AG04450 (cell line): ENCODE data around the gene GGN. TPM values are rescaled to one million over a fixed set of nuclear protein-coding genes. Genes with fewer than 3 reads are reported as not detected.
A peak's percentile ranks its signal among the peaks of the same experiment; 100 is the strongest.
"Not testable (repeated sequence)": the region's sequence is repeated elsewhere in the genome, so short reads cannot be mapped to it uniquely, and the experiment has no call there.

Experiments
- CTCF ChIA-PET: fragments of 300-600, 350-600 bp; formaldehyde crosslinking; extraction: SDS; loops from one replicate; lab custom pipeline; 2022; ENCODE audit warnings: antibody characterized with exemption, inconsistent platforms; lab: Charles Lee
- POLR2A ChIA-PET: fragments of 350-600 bp; formaldehyde crosslinking; extraction: SDS; loops from one replicate; lab custom pipeline; 2021; ENCODE audit warnings: antibody characterized with exemption, inconsistent platforms; lab: Yijun Ruan, JAX
- DNase-seq: peaks from one replicate; pipeline ENCODE4 v3.0.0-alpha.2; 2011; ENCODE audit warnings: low read depth, low spot score
- H3K27ac ChIP-seq: one replicate; pipeline ENCODE4 v1.5.1; 2012; ENCODE audit warnings: low read depth, low read length, control low read depth
- H3K27me3 ChIP-seq: one replicate; pipeline ENCODE4 v1.6.0; 2012; ENCODE audit warnings: low read length; ENCODE audit not compliant: control insufficient read depth, insufficient read depth
- H3K4me3 ChIP-seq: 2 replicates; pipeline ENCODE4 v1.5.1; 2011; ENCODE audit warnings: mild to moderate bottlenecking, low read depth, low read length, control low read depth
- H3K9me3 ChIP-seq: 2 replicates; pipeline ENCODE4 v1.5.1; 2012; ENCODE audit warnings: low read length; ENCODE audit not compliant: control insufficient read depth, insufficient read depth
- CTCF ChIP-seq: IDR thresholded peaks from 2 replicates; pipeline ENCODE4 v1.5.1; 2011; ENCODE audit warnings: low read depth, low read length, control low read depth, inconsistent platforms
- polyA plus RNA-seq: library from polyadenylated mRNA; depleted of rRNA; stranded (reverse); fragments of >200 nt; gene quantifications from 2 replicates; pipeline ENCODE4 v1.2.3, GENCODE V29; 2011

Gene GGN
- polyA plus RNA-seq, 1 experiment: 0.15 TPM

DNA sequence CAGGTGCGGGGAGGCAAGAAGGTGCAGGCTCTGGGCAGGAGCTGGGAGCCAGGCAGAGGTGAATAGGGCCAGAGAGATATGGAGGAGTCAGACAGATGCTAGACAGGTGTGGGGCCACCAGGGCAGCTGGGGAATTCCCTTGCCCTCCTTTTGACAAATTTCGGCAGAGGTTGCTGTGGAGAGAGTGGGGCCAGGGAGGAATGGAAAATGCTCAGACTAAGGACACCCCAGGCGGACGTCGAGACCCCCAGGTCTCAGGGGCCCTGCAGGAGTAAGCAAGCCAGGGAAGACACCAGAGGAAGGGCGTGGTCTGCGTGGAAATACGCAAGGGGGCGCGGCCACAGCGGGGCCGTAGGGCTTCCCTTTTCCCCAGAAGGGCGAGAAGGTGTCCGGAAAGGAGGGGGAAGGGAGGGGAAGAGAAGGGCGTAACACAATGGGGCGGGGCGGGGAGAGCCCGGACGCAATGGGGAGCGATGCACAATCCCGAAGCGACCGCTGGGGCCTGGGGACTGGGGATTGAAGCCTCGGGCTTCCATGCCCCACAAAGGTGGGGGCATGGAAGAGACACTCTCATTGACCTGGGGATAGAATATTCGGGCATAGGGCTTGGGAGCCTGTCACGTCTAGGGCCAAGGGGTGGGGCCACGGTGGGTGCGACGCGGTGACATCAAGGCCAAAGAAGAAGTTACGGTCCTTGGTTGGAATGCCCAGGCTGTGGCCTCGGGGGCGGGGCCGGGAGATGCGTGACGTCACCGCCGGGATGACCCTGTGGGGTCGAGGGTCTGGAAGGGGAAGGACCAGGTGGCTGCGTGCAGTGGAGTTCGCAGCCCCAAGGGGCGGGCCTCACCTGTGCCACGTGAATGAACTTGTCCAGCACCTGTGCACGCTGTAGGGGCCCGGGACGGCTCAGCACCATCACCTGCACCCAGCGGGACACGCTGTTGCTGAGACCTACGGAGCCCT, 30.0 kb upstream of the GGN start:
- ChIA-PET POLR2A (no interaction called here), CTCF (no interaction called here)
- no peak for TF ChIP-seq CTCF
- peaks cover 29% of the 10 kb centered on the region for H3K27me3 ChIP-seq
- no peak for DNase-seq
- H3K27ac ChIP-seq: peak overlapping the region; percentile 11
- no peaks in the 10 kb centered on the region for H3K9me3 ChIP-seq
- no peak overlapping the region for H3K4me3 ChIP-seq

DNA sequence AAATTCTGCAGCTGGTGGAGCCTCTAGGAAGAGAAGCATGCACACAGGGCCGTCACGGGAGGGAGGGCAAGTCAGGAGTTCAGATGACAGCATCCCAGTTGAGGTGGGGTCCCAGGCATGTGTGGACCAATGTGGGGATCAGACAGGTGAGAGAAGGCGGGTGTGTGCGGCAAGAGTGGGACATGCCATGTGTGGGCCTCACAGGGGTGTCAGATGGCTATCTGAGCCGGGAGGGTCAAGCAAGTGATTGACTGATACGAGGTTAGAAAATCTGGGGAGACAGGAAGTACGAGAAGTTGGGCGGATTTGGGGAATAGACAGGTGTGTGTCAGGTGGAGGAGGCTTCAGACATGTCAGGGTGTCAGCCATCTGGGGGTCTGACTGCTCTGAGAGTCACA, 29.3 kb upstream of the GGN start:
- no peak for DNase-seq
- ChIA-PET CTCF (interaction anchor here (0.9 kb wide), 1 partner anchor 14 kb away, joined by 5 read pairs; the partner anchor contains the start of gene FAM98C), POLR2A (no interaction called here)
- peaks cover 25% of the 10 kb centered on the region for H3K27me3 ChIP-seq
- H3K4me3 ChIP-seq: no peak overlapping the region
- H3K27ac ChIP-seq: no peak overlapping the region
- no peak for TF ChIP-seq CTCF
- no peaks in the 10 kb centered on the region for H3K9me3 ChIP-seq

DNA sequence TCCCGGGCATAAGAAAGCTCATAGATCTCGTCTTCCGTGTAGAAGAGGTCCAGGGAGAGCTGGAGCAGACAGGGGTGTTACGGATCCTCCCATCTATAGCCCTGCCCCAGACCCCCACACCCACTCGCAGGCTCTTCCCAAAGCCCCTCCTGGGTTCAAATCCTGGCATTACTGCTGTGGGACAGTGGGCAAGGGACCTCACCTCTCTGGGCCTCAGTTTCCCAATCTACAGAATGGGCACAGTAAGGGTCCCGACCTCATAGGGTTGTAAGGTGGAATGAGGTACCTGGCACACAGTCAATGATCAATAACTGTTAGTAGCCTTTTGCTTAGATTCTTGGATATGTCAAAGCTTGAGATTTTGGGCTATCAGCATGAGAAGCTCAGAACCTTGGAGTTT, 25.6 kb upstream of the GGN start:
- CTCF ChIA-PET: interaction anchor here (0.6 to 2.5 kb wide), 4 partner anchors 9 to 187 kb away, joined by 3 to 20 read pairs (median 4); partner anchors contain the start of gene FAM98C
- Histone ChIP-seq H3K9me3 (no peaks in the 10 kb centered on the region), H3K4me3 (no peak overlapping the region), H3K27me3 (peaks cover 16% of the 10 kb centered on the region), H3K27ac (no peak overlapping the region)
- no peak for DNase-seq
- TF ChIP-seq CTCF: no peak
- POLR2A ChIA-PET: no interaction called here

- ChIA-PET POLR2A (no interaction called here), CTCF (interaction anchor here (0.6 to 2.5 kb wide), 3 partner anchors 10 to 221 kb away, joined by 3 to 20 read pairs (median 3); partner anchors contain the start of gene FAM98C)
- H3K9me3 ChIP-seq: no peaks in the 10 kb centered on the region
- H3K27ac ChIP-seq: no peak overlapping the region
- H3K27me3 ChIP-seq: peaks cover 11% of the 10 kb centered on the region
- TF ChIP-seq CTCF: no peak
- DNase-seq: no peak
- H3K4me3 ChIP-seq: no peak overlapping the region
Observed at GRCh38 chr19:38412961-38413360, 25.1 kb upstream of the GGN start.

DNA sequence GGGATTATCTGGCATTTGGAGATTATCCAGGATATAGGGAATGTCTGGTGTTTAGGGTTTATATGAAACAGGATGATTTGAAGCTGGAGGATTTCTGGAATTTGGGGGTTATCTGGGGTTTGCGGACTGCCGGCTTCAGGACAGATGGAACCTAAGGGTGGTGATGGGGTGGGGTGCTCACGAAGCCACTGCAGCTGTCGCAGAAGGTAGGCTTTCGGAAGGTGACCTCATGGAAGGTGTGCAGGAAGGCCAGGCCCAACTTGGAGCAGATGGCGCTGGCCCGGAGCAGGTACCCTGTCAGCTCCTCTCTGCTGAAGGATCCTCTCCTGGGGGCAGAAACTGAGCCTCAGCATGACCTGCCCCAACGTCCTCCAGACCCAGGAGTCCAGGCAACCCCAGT, 24.7 kb upstream of the GGN start:
- ChIA-PET POLR2A (no interaction called here), CTCF (interaction anchor here (0.8 to 2.5 kb wide), 2 partner anchors 10 to 221 kb away, joined by 3 to 20 read pairs; partner anchors contain the start of gene FAM98C)
- no peaks in the 10 kb centered on the region for H3K9me3 ChIP-seq
- peaks cover 6% of the 10 kb centered on the region for H3K27me3 ChIP-seq
- no peak overlapping the region for H3K4me3 ChIP-seq
- H3K27ac ChIP-seq: no peak overlapping the region
- DNase-seq: no peak
- TF ChIP-seq CTCF: no peak

DNA sequence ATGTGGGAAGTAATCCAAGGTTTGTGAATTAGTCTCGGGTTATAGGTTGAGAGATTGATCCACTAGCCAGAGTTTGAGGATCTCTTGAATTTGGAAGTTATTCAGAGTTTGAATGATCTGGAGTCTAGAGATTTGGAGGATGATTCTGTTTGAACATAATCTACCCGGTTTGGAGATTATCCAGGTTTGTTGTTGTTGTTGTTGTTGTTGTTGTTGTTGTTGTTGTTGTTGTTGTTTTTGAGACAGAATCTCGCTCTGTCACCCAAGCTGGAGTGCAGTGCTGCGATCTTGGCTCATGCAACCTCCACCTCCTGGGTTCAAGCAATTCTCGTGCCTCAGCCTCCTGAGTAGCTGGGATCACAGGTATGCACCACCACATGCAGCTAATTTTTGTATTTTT, 24.1 kb upstream of the GGN start:
- POLR2A ChIA-PET: interaction anchor here (0.6 kb wide), 1 partner anchor 218 kb away, joined by 3 read pairs; no protein-coding TSS in a partner anchor
- H3K27ac ChIP-seq, DNase-seq, H3K9me3 ChIP-seq, H3K27me3 ChIP-seq, H3K4me3 ChIP-seq: not testable (repeated sequence)
- CTCF ChIA-PET: interaction anchor here (0.6 to 2.5 kb wide), 4 partner anchors 9 to 521 kb away, joined by 3 to 20 read pairs (median 4); partner anchors contain the start of gene FAM98C
